Spleen (tissue), 11 donors: Measurements from ENCODE around the gene SLITRK5. TPM values are rescaled to one million over a fixed set of nuclear protein-coding genes. Genes with fewer than 3 reads are reported as not detected.

Experiments
- DNase-seq: peaks from one replicate; pipeline ENCODE4 v3.0.0-alpha.2; 2020
- H3K27ac ChIP-seq, 8 donors: fragments of 200-600 bp; sonication (generic) in 7 of 8; 1 replicate in 4 of 8; 2 replicates in 4 of 8; pipeline versions ENCODE4 v1.5.0 to v1.8.0; 2016 to 2021; ENCODE audit warnings: inconsistent platforms in 4 of 8, mild to moderate bottlenecking in 4 of 8, moderate library complexity in 1 of 8
- H3K27me3 ChIP-seq, 7 donors: fragments of 200-600 bp; sonication (generic) in 6 of 7; replicated peaks in 1 of 7; 1 replicate in 4 of 7; 2 replicates in 3 of 7; pipeline versions ENCODE4 v1.5.0 to v1.8.0; 2016 to 2021; ENCODE audit warnings: inconsistent platforms in 3 of 7, mild to moderate bottlenecking in 1 of 7
- H3K36me3 ChIP-seq, 6 donors: fragments of 200-600 bp; sonication (generic) in 5 of 6; 1 replicate in 4 of 6; 2 replicates in 2 of 6; pipeline versions ENCODE4 v1.5.0 to v1.8.0; 2016 to 2021; ENCODE audit warnings: inconsistent platforms in 2 of 6
- H3K4me1 ChIP-seq, 6 donors: fragments of 200-600 bp; sonication (generic) in 5 of 6; 1 replicate in 3 of 6; 2 replicates in 3 of 6; pipeline versions ENCODE4 v1.5.0 to v1.8.0; 2016 to 2021; ENCODE audit warnings: inconsistent platforms in 3 of 6
- H3K4me3 ChIP-seq, 8 donors: fragments of 200-600 bp; sonication (generic) in 7 of 8; 1 replicate in 4 of 8; 2 replicates in 4 of 8; pipeline versions ENCODE4 v1.5.0 to v1.8.0; 2016 to 2021; ENCODE audit warnings: inconsistent platforms in 4 of 8, mild to moderate bottlenecking in 4 of 8, moderate library complexity in 2 of 8
- H3K9me3 ChIP-seq, 8 donors: fragments of 200-600 bp; sonication (generic) in 7 of 8; 1 replicate in 4 of 8; 2 replicates in 4 of 8; pipeline versions ENCODE4 v1.5.0 to v1.8.0; 2016 to 2021; ENCODE audit warnings: inconsistent platforms in 4 of 8
- POLR2A ChIP-seq, 3 donors: fragments of 450-650 bp; IDR thresholded peaks; one replicate each; pipeline ENCODE4 v1.5.1; 2017; ENCODE audit warnings: antibody characterized with exemption in 3 of 3, mild to moderate bottlenecking in 1 of 3
- POLR2AphosphoS5 ChIP-seq, 3 donors: sonication (generic); formaldehyde crosslinking; IDR thresholded peaks; one replicate each; pipeline ENCODE4 v1.5.1; 2017; ENCODE audit warnings: antibody characterized with exemption in 3 of 3
- WGBS, 5 donors: extraction: QIAGEN DNeasy Blood & Tissue Kit in 3 of 5; methylation state at CpG; one replicate each; pipeline versions ENCODE4 v1.1.5 to v1.1.7; 2013 to 2018; 5-methylcytosine and 5-hydroxymethylcytosine counted together
- intact Hi-C: fragments of 100-400 bp; cut with DNase I; formaldehyde crosslinking; loops from one replicate; pipeline ENCODE4 v1.15.0; 2023; ENCODE audit warnings: low total_unique reads
- polyA plus RNA-seq, 3 donors: library from polyadenylated mRNA; stranded (reverse); fragments of 200-250 nt; gene quantifications; one replicate each; pipeline ENCODE4 v1.2.1, GENCODE V29; 2013
- total RNA-seq, 7 donors: library from RNA; depleted of rRNA in 3 of 7; stranded (reverse); fragments of >200 nt in 3 of 7; fragmentation: NEBNext Ultra II Directional in 4 of 7; extraction: Animal tissue kit (Norgen Biotek cat#: 25700) in 4 of 7; gene quantifications; one replicate each; pipeline versions ENCODE4 v1.1.0 to v1.2.1, GENCODE V29; 2016 to 2021
- TF ChIP-seq, protein P1 (sequence below), 11 experiments: fragments of 200-600 bp in 7 of 11; fragments of 450-650 bp in 4 of 11; sonication (generic) in 4 of 11; IDR thresholded peaks in 8 of 11; conservative IDR thresholded peaks in 3 of 11; 1 replicate in 7 of 11; 2 replicates in 4 of 11; pipeline versions ENCODE4 v1.4.0 to v1.8.0; 2016 to 2021; ENCODE audit warnings: antibody characterized with exemption in 11 of 11, inconsistent platforms in 4 of 11, mild to moderate bottlenecking in 1 of 11
- donor health status: healthy with polysubstance abuse.
- donor health status: DM: no; HTN: no; CAD: no; lungs with moderate emphysema.
- donor health status: DM: no; HTN: no; CAD: no.
- donor health status: Bipolar disorder and iron deficiency.
- donor health status: healthy.
- donor health status: DM: no; HTN: no; CAD: no.
- donor health status: DM: yes; HTN: yes; CAD: no.

Gene SLITRK5
- total and polyA plus RNA-seq, 10 donors: under 0.01 to 0.26 (median 0.05) TPM; not detected in 1

DNA sequence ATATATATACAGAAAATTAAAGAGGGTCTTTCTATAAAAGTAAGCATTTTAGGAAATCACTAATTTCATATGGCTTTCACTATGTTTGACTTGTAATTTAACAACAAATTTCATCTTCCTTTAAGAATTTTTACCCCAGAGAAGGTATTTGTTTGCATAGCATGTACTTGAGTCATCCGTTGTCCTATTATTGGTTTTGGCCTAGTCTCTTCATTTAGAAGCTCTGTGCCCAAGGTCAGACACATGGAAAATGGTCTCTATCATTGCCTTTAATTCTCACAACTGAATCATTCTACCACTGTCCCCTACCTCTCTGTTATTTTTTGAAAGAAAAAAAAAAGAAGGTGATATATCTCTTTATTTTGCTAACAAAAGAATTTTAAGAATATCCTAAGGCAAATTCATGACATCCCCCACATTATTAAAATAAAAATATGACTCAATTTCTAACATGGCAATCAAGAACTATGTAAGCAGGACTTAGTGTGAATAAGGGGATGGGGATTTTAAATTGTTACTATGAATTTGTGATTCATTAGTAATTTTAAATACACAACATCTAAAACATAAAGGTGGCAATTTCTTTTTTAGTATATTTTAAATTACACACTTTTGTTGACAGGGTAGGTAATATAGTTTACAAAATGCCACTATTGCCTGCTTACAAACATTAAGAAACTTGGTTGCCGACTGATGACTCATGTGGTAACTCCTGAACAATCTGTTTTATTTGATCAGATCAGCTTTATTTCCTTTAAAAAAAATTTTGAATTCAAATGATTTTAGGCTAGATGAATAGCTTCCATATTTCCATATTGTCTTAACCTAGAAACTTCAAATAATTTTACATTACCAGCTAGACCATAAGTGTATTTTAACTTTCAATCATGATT is 13.9 kb downstream of the SLITRK5 start:
- H3K9me3 ChIP-seq: no peaks in the 10 kb centered on the region
- no peak for DNase-seq
- TF ChIP-seq POLR2AphosphoS5 (IDR thresholded peaks at IDR 0.05): no peak
- TF ChIP-seq, protein P1, sequence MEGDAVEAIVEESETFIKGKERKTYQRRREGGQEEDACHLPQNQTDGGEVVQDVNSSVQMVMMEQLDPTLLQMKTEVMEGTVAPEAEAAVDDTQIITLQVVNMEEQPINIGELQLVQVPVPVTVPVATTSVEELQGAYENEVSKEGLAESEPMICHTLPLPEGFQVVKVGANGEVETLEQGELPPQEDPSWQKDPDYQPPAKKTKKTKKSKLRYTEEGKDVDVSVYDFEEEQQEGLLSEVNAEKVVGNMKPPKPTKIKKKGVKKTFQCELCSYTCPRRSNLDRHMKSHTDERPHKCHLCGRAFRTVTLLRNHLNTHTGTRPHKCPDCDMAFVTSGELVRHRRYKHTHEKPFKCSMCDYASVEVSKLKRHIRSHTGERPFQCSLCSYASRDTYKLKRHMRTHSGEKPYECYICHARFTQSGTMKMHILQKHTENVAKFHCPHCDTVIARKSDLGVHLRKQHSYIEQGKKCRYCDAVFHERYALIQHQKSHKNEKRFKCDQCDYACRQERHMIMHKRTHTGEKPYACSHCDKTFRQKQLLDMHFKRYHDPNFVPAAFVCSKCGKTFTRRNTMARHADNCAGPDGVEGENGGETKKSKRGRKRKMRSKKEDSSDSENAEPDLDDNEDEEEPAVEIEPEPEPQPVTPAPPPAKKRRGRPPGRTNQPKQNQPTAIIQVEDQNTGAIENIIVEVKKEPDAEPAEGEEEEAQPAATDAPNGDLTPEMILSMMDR (IDR thresholded peaks at IDR 0.05 in 8 of 11, conservative IDR thresholded peaks at IDR 0.05 in 3 of 11): no peak
- no peak for TF ChIP-seq POLR2A (IDR thresholded peaks at IDR 0.05)
- intact Hi-C loops: no loop called here
- WGBS, 5 donors: 84 to 95% (median 91%) methylated on average over 2 of the region's 2 CpGs
- H3K4me1 ChIP-seq: no peaks in the 10 kb centered on the region
- H3K27me3 ChIP-seq: no peaks in the 10 kb centered on the region
- H3K27ac ChIP-seq: no peak overlapping the region
- no peaks in the 10 kb centered on the region for H3K36me3 ChIP-seq
- no peak overlapping the region for H3K4me3 ChIP-seq

DNA sequence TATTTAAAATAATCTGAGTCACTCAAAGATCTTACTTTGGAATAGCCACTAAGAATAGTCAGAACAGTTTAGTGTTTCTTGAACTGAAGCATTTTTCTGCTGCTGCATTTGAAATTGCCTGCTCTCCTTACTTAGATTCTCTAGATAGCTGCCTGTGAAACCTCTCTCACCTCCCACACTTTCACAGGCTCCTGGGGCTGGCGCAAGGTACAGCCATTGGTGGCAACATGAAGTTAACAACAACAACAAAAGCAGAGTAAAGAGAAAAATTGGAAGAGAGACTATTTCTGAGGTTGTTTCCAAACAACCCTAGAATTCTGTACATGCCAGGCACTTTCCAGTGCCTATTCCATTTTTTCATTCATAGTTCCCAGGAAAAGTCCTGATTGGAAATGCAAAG is 25.3 kb downstream of the SLITRK5 start:
- H3K27ac ChIP-seq: no peak overlapping the region
- TF ChIP-seq, protein P1 (IDR thresholded peaks at IDR 0.05 in 8 of 11, conservative IDR thresholded peaks at IDR 0.05 in 3 of 11): no peak
- no peak for TF ChIP-seq POLR2AphosphoS5 (IDR thresholded peaks at IDR 0.05)
- no peak for TF ChIP-seq POLR2A (IDR thresholded peaks at IDR 0.05)
- WGBS, 5 donors: 85 to 100% (median 93%) methylated on average over 1 of the region's 1 CpG
- no peak for DNase-seq
- H3K36me3 ChIP-seq: no peaks in the 10 kb centered on the region
- no peak overlapping the region for H3K4me3 ChIP-seq
- no peaks in the 10 kb centered on the region for H3K27me3 ChIP-seq
- H3K4me1 ChIP-seq: no peaks in the 10 kb centered on the region
- peaks cover 0 to 3% (median 0%) of the 10 kb centered on the region in 8 donors for H3K9me3 ChIP-seq
- intact Hi-C loops: no loop called here

DNA sequence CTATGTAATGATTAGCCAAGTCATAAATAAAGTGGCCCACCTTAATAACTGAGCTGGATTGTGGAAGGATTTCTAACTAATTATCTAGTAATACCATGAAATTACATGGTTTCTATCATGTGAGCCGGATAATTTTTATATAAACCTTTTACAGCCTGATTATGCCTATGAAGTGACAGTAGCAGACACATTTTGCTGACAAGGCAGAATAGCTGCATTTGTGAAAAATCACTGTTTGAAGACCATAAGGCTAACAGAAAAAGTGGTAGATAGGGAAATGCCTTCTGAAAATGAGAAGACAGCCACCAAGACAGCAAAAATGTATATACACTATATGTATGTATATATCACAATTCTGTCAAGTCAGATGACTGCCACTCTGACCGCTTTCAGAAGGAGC is 27.1 kb downstream of the SLITRK5 start:
- no peak overlapping the region for H3K27ac ChIP-seq
- 87 to 98% (median 93%) methylated on average over 2 of the region's 2 CpGs for WGBS, 5 donors
- intact Hi-C loops: no loop called here
- DNase-seq: no peak
- TF ChIP-seq POLR2A (IDR thresholded peaks at IDR 0.05) (no peak), POLR2AphosphoS5 (IDR thresholded peaks at IDR 0.05) (no peak)
- TF ChIP-seq, protein P1 (IDR thresholded peaks at IDR 0.05 in 8 of 11, conservative IDR thresholded peaks at IDR 0.05 in 3 of 11): no peak
- no peaks in the 10 kb centered on the region for H3K27me3 ChIP-seq
- no peak overlapping the region for H3K4me3 ChIP-seq
- H3K36me3 ChIP-seq: no peaks in the 10 kb centered on the region
- H3K9me3 ChIP-seq: peaks cover 0 to 3% (median 0%) of the 10 kb centered on the region in 8 donors
- H3K4me1 ChIP-seq: no peaks in the 10 kb centered on the region

DNA sequence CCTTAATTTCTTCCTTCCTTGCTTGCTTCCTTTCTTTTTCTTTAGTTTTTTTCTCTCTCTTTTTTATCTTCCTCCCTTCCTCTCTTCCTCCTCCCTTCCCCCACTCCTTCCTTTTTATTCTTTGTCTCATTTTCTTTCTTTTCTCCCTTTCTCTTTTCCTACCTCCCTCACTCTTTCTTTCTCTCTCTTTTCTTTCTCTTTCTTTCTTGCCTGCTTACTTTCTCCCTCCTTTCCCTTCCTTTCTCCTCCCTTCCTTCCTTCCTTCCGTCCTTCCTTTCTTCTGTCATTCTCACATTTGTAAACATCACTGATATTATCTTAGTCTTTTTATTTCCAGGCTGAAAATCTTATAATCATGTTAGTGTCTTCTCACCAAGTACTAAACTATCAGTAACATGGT is 38.8 kb downstream of the SLITRK5 start:
- no peak overlapping the region for H3K4me3 ChIP-seq
- DNase-seq: no peak
- H3K27me3 ChIP-seq: no peaks in the 10 kb centered on the region
- H3K4me1 ChIP-seq: no peaks in the 10 kb centered on the region
- WGBS, 5 donors: 47 to 79% (median 64%) methylated on average over 1 of the region's 1 CpG
- TF ChIP-seq, protein P1 (IDR thresholded peaks at IDR 0.05 in 8 of 11, conservative IDR thresholded peaks at IDR 0.05 in 3 of 11): no peak
- TF ChIP-seq POLR2AphosphoS5 (IDR thresholded peaks at IDR 0.05): no peak
- TF ChIP-seq POLR2A (IDR thresholded peaks at IDR 0.05): no peak
- intact Hi-C loops: no loop called here
- no peaks in the 10 kb centered on the region for H3K36me3 ChIP-seq
- no peak overlapping the region for H3K27ac ChIP-seq
- no peaks in the 10 kb centered on the region for H3K9me3 ChIP-seq
